Measurements from ENCODE around the gene FAR2.
A peak's percentile ranks its signal among the peaks of the same experiment; 100 is the strongest.

Gene FAR2

DNA sequence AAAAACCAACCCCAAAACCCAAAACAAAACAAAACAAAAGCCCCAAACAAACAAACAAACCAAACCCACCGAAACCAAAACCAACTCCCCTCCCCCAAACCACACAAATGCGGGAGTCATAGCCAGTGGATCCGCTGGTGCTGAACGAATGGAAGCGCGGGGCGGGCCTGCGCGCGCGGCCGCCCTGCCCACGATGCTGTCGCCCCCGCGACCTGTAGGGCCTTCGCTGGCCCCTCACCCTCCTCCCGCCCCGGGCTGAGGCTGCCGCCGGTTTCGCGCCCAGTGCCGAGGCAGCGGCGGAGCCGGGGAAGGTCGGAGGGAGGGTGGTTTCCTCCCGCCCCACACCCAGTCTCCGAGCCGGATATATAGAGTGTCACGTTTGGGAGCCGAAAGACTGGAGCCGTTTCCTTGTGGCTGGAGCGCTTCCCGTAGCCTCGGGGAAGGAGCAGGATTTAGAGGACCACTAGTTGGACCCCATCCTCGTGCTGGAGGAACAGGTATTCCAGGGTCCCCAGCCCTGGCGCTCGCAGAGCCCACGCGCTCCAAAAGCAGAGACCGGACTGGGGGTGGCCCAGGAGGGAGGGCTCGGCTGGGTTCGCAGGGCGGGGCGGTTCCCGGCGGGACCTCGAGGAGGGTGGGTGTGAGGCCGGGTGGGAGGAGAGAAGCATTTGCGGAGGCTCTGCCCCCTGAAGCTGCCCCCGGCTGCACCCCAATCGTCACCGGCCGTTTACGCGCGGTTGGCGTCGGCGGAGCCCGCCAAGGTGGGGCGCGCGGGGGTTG is at the start of gene FAR2:
FAR2 (plus strand) TSS at position 368 of the 780 bp plus-strand sequence. CDS start 121,172 bp downstream, outside the sequence.
- Histone ChIP-seq H3K9ac (ENCODE audit: low read length in 5 of 5) (peak within 1 kb of the TSS in 4 of 5 donors; percentile 72 to 85 (median 80)), H3K27ac (ENCODE audit: low read depth, low read length) (peak within 1 kb of the TSS; percentile 79)

GRCh38 chr12:29102741-29103140 is 46.3 kb upstream of the FAR2 start:
- peaks cover 0 to 2% (median 0%) of the 10 kb centered on the region in 5 donors for H3K4me1 ChIP-seq (ENCODE audit: control insufficient read depth in 5 of 5, insufficient read depth in 5 of 5, low read length in 5 of 5)
- H3K27ac ChIP-seq (ENCODE audit: low read depth, low read length), result no peak overlapping the region
- no peak overlapping the region for H3K9ac ChIP-seq (ENCODE audit: low read length in 5 of 5)
- H3K27me3 ChIP-seq (ENCODE audit: control insufficient read depth in 5 of 5, insufficient read depth in 4 of 5, low read length in 5 of 5), result no peaks in the 10 kb centered on the region
- H3K36me3 ChIP-seq (ENCODE audit: control insufficient read depth in 5 of 5, insufficient read depth in 5 of 5, low read length in 5 of 5), result no peaks in the 10 kb centered on the region
- H3K9me3 ChIP-seq (ENCODE audit: control insufficient read depth in 5 of 5, low read length in 5 of 5), result peaks cover 0 to 6% (median 2%) of the 10 kb centered on the region in 5 donors
- no peak overlapping the region for H3K4me3 ChIP-seq (ENCODE audit: low read depth in 1 of 5, low read length in 5 of 5)

More for the DNA sequence above, at the start of gene FAR2:
- Histone ChIP-seq H3K4me1 (ENCODE audit: control insufficient read depth in 5 of 5, insufficient read depth in 5 of 5, low read length in 5 of 5) (peaks cover 0 to 40% (median 20%) of the 10 kb centered on the region in 5 donors), H3K36me3 (ENCODE audit: control insufficient read depth in 5 of 5, insufficient read depth in 5 of 5, low read length in 5 of 5) (no peaks in the 10 kb centered on the region), H3K27me3 (ENCODE audit: control insufficient read depth in 5 of 5, insufficient read depth in 4 of 5, low read length in 5 of 5) (no peaks in the 10 kb centered on the region), H3K9me3 (ENCODE audit: control insufficient read depth in 5 of 5, low read length in 5 of 5) (no peaks in the 10 kb centered on the region), H3K4me3 (ENCODE audit: low read depth in 1 of 5, low read length in 5 of 5) (peak within 1 kb of the TSS; percentile 78 to 92 (median 87))

DNA sequence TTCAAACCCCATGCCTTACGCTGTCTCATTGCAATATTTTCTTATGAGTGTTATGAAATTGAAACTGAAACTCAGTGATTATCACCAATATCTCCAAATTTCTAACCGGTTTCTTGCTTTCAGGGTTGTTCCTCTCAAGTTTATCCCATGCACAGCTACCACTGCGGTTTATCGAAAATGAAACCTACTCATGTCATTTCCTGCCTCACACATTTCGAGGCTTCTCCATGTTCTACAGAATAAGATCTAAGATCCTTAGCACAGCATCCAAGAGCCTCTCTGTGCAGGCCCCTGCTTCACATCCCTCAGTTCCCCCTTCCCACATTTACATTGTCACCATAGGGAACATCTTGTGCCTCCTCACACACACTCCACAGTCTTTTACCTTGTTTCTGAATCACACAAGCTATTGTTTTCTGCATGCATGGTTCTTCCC is 45.5 kb upstream of the FAR2 start:
- Histone ChIP-seq H3K27me3 (ENCODE audit: control insufficient read depth in 5 of 5, insufficient read depth in 4 of 5, low read length in 5 of 5) (no peaks in the 10 kb centered on the region), H3K4me3 (ENCODE audit: low read depth in 1 of 5, low read length in 5 of 5) (peak overlapping the region in 1 of 5 donors; percentile 7), H3K27ac (ENCODE audit: low read depth, low read length) (no peak overlapping the region), H3K9me3 (ENCODE audit: control insufficient read depth in 5 of 5, low read length in 5 of 5) (peaks cover 0 to 4% (median under 1%) of the 10 kb centered on the region in 5 donors), H3K9ac (ENCODE audit: low read length in 5 of 5) (no peak overlapping the region), H3K36me3 (ENCODE audit: control insufficient read depth in 5 of 5, insufficient read depth in 5 of 5, low read length in 5 of 5) (no peaks in the 10 kb centered on the region), H3K4me1 (ENCODE audit: control insufficient read depth in 5 of 5, insufficient read depth in 5 of 5, low read length in 5 of 5) (peaks cover 0 to 2% (median 0%) of the 10 kb centered on the region in 5 donors)

GRCh38 chr12:29104516-29104915 is 44.6 kb upstream of the FAR2 start:
- Histone ChIP-seq H3K9me3 (ENCODE audit: control insufficient read depth in 5 of 5, low read length in 5 of 5) (peaks cover 0 to 3% (median 0%) of the 10 kb centered on the region in 5 donors), H3K9ac (ENCODE audit: low read length in 5 of 5) (no peak overlapping the region), H3K27me3 (ENCODE audit: control insufficient read depth in 5 of 5, insufficient read depth in 4 of 5, low read length in 5 of 5) (no peaks in the 10 kb centered on the region), H3K4me3 (ENCODE audit: low read depth in 1 of 5, low read length in 5 of 5) (no peak overlapping the region), H3K36me3 (ENCODE audit: control insufficient read depth in 5 of 5, insufficient read depth in 5 of 5, low read length in 5 of 5) (no peaks in the 10 kb centered on the region), H3K27ac (ENCODE audit: low read depth, low read length) (no peak overlapping the region), H3K4me1 (ENCODE audit: control insufficient read depth in 5 of 5, insufficient read depth in 5 of 5, low read length in 5 of 5) (peaks cover 0 to 2% (median 0%) of the 10 kb centered on the region in 5 donors)

GRCh38 chr12:29110506-29111442 is 38.3 kb upstream of the FAR2 start:
- Histone ChIP-seq H3K4me3 (ENCODE audit: low read depth in 1 of 5, low read length in 5 of 5) (no peak overlapping the region), H3K36me3 (ENCODE audit: control insufficient read depth in 5 of 5, insufficient read depth in 5 of 5, low read length in 5 of 5) (no peaks in the 10 kb centered on the region), H3K27me3 (ENCODE audit: control insufficient read depth in 5 of 5, insufficient read depth in 4 of 5, low read length in 5 of 5) (no peaks in the 10 kb centered on the region), H3K4me1 (ENCODE audit: control insufficient read depth in 5 of 5, insufficient read depth in 5 of 5, low read length in 5 of 5) (no peaks in the 10 kb centered on the region), H3K9ac (ENCODE audit: low read length in 5 of 5) (no peak overlapping the region), H3K9me3 (ENCODE audit: control insufficient read depth in 5 of 5, low read length in 5 of 5) (peaks cover 0 to 7% (median 0%) of the 10 kb centered on the region in 5 donors), H3K27ac (ENCODE audit: low read depth, low read length) (no peak overlapping the region)

DNA sequence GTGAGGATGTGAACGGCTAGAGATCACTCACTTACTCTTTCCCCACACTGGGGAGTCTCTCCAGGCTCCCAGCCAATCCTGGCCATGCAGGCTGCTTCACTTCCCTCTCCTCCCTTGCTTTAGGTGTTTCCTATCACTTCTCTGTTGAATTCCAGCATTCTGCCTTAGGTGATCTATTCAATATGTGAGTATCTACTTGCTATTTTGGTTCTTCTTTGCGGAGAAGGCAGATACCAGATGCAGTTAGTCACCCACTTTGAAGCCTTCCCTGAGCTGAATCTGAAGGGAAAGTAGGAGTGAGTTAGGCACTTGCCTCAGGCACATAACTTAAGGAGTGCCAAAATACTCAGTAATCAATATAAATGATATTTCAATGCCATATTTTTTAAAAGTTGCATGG is 36.0 kb upstream of the FAR2 start:
- Histone ChIP-seq H3K27ac (ENCODE audit: low read depth, low read length) (no peak overlapping the region), H3K9me3 (ENCODE audit: control insufficient read depth in 5 of 5, low read length in 5 of 5) (peaks cover 0 to 7% (median 0%) of the 10 kb centered on the region in 5 donors), H3K4me3 (ENCODE audit: low read depth in 1 of 5, low read length in 5 of 5) (no peak overlapping the region), H3K36me3 (ENCODE audit: control insufficient read depth in 5 of 5, insufficient read depth in 5 of 5, low read length in 5 of 5) (no peaks in the 10 kb centered on the region), H3K4me1 (ENCODE audit: control insufficient read depth in 5 of 5, insufficient read depth in 5 of 5, low read length in 5 of 5) (peaks cover 0 to 2% (median 0%) of the 10 kb centered on the region in 5 donors), H3K9ac (ENCODE audit: low read length in 5 of 5) (no peak overlapping the region), H3K27me3 (ENCODE audit: control insufficient read depth in 5 of 5, insufficient read depth in 4 of 5, low read length in 5 of 5) (no peaks in the 10 kb centered on the region)

GRCh38 chr12:29116414-29116813 is 32.7 kb upstream of the FAR2 start:
- no peaks in the 10 kb centered on the region for H3K36me3 ChIP-seq (ENCODE audit: control insufficient read depth in 5 of 5, insufficient read depth in 5 of 5, low read length in 5 of 5)
- no peaks in the 10 kb centered on the region for H3K27me3 ChIP-seq (ENCODE audit: control insufficient read depth in 5 of 5, insufficient read depth in 4 of 5, low read length in 5 of 5)
- no peak overlapping the region for H3K9ac ChIP-seq (ENCODE audit: low read length in 5 of 5)
- H3K4me1 ChIP-seq (ENCODE audit: control insufficient read depth in 5 of 5, insufficient read depth in 5 of 5, low read length in 5 of 5), result peaks cover 0 to 6% (median 0%) of the 10 kb centered on the region in 5 donors
- peaks cover 0 to 6% (median 0%) of the 10 kb centered on the region in 5 donors for H3K9me3 ChIP-seq (ENCODE audit: control insufficient read depth in 5 of 5, low read length in 5 of 5)
- H3K4me3 ChIP-seq (ENCODE audit: low read depth in 1 of 5, low read length in 5 of 5), result no peak overlapping the region
- H3K27ac ChIP-seq (ENCODE audit: low read depth, low read length), result no peak overlapping the region

- Histone ChIP-seq H3K27me3 (ENCODE audit: control insufficient read depth in 5 of 5, insufficient read depth in 4 of 5, low read length in 5 of 5) (no peaks in the 10 kb centered on the region), H3K36me3 (ENCODE audit: control insufficient read depth in 5 of 5, insufficient read depth in 5 of 5, low read length in 5 of 5) (no peaks in the 10 kb centered on the region), H3K4me3 (ENCODE audit: low read depth in 1 of 5, low read length in 5 of 5) (no peak overlapping the region), H3K9ac (ENCODE audit: low read length in 5 of 5) (no peak overlapping the region), H3K9me3 (ENCODE audit: control insufficient read depth in 5 of 5, low read length in 5 of 5) (no peaks in the 10 kb centered on the region), H3K4me1 (ENCODE audit: control insufficient read depth in 5 of 5, insufficient read depth in 5 of 5, low read length in 5 of 5) (peaks cover 0 to 3% (median 0%) of the 10 kb centered on the region in 5 donors), H3K27ac (ENCODE audit: low read depth, low read length) (no peak overlapping the region)
Measured at GRCh38 chr12:29131539-29131938, 17.5 kb upstream of the FAR2 start.

DNA sequence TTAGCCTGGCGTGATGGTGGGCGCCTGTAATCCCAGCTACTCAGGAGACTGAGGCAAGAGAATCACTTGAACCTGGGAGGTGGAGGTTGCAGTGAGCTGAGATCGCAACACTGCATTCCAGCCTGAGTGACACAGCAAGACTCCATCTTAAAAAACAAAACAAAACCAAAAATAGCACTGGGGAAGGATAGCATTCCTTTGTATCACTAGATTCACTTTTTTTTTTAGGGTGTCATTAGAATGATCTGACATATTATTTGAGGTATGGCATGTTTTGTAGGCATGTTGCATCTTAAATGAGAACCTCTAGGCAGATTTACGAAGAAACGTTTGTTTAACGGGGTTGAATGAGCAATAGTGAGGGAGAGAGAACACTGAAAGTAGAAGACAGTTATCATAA is 16.8 kb upstream of the FAR2 start:
- Histone ChIP-seq H3K9me3 (ENCODE audit: control insufficient read depth in 5 of 5, low read length in 5 of 5) (no peaks in the 10 kb centered on the region), H3K4me3 (ENCODE audit: low read depth in 1 of 5, low read length in 5 of 5) (no peak overlapping the region), H3K27ac (ENCODE audit: low read depth, low read length) (no peak overlapping the region), H3K27me3 (ENCODE audit: control insufficient read depth in 5 of 5, insufficient read depth in 4 of 5, low read length in 5 of 5) (no peaks in the 10 kb centered on the region), H3K9ac (ENCODE audit: low read length in 5 of 5) (no peak overlapping the region), H3K36me3 (ENCODE audit: control insufficient read depth in 5 of 5, insufficient read depth in 5 of 5, low read length in 5 of 5) (no peaks in the 10 kb centered on the region), H3K4me1 (ENCODE audit: control insufficient read depth in 5 of 5, insufficient read depth in 5 of 5, low read length in 5 of 5) (peaks cover 0 to 3% (median 0%) of the 10 kb centered on the region in 5 donors)

Measured in subcutaneous abdominal adipose tissue (tissue), 5 donors.